ENCODE results near the gene MTUS2.

MTUS2 gene

GRCh38 chr13:29271606-29272005 is 451.5 kb downstream of the MTUS2 start:
- no peaks in the 10 kb centered on the region for H3K9me3 ChIP-seq
- H3K27me3 ChIP-seq = no peaks in the 10 kb centered on the region
- no peaks in the 10 kb centered on the region for H3K4me1 ChIP-seq (ENCODE audit: control insufficient read depth in 1 of 2, insufficient read depth in 1 of 2, low read depth in 1 of 2, low read length in 1 of 2)
- no peak overlapping the region for H3K4me3 ChIP-seq (ENCODE audit: low read depth in 1 of 2, low read length in 1 of 2)
- H3K36me3 ChIP-seq = no peaks in the 10 kb centered on the region
- no peak overlapping the region for H3K27ac ChIP-seq
- no peak for TF ChIP-seq CTCF (IDR thresholded peaks at IDR 0.05)

GRCh38 chr13:29279356-29280254 is 459.5 kb downstream of the MTUS2 start:
- H3K4me1 ChIP-seq (ENCODE audit: control insufficient read depth in 1 of 2, insufficient read depth in 1 of 2, low read depth in 1 of 2, low read length in 1 of 2) = no peaks in the 10 kb centered on the region
- H3K27me3 ChIP-seq = no peaks in the 10 kb centered on the region
- no peak overlapping the region for H3K4me3 ChIP-seq (ENCODE audit: low read depth in 1 of 2, low read length in 1 of 2)
- H3K9me3 ChIP-seq = no peaks in the 10 kb centered on the region
- TF ChIP-seq CTCF (IDR thresholded peaks at IDR 0.05) = no peak
- no peaks in the 10 kb centered on the region for H3K36me3 ChIP-seq
- no peak overlapping the region for H3K27ac ChIP-seq

GRCh38 chr13:29281932-29282495 is 461.9 kb downstream of the MTUS2 start:
- no peaks in the 10 kb centered on the region for H3K4me1 ChIP-seq (ENCODE audit: control insufficient read depth in 1 of 2, insufficient read depth in 1 of 2, low read depth in 1 of 2, low read length in 1 of 2)
- no peaks in the 10 kb centered on the region for H3K27me3 ChIP-seq
- TF ChIP-seq CTCF (IDR thresholded peaks at IDR 0.05) = no peak
- H3K9me3 ChIP-seq = no peaks in the 10 kb centered on the region
- H3K27ac ChIP-seq = no peak overlapping the region
- H3K4me3 ChIP-seq (ENCODE audit: low read depth in 1 of 2, low read length in 1 of 2) = no peak overlapping the region
- no peaks in the 10 kb centered on the region for H3K36me3 ChIP-seq

- TF ChIP-seq CTCF (IDR thresholded peaks at IDR 0.05) = no peak
Observed at GRCh38 chr13:29284726-29285125, 464.6 kb downstream of the MTUS2 start.

GRCh38 chr13:29287237-29287636 is 467.1 kb downstream of the MTUS2 start:
- Histone ChIP-seq H3K4me1 (ENCODE audit: control insufficient read depth in 1 of 2, insufficient read depth in 1 of 2, low read depth in 1 of 2, low read length in 1 of 2) (no peaks in the 10 kb centered on the region), H3K9me3 (no peaks in the 10 kb centered on the region), H3K4me3 (ENCODE audit: low read depth in 1 of 2, low read length in 1 of 2) (no peak overlapping the region), H3K36me3 (no peaks in the 10 kb centered on the region), H3K27me3 (no peaks in the 10 kb centered on the region), H3K27ac (no peak overlapping the region)
- TF ChIP-seq CTCF (IDR thresholded peaks at IDR 0.05) = no peak

More at GRCh38 chr13:29284726-29285125, 464.6 kb downstream of the MTUS2 start:
- Histone ChIP-seq H3K27ac (no peak overlapping the region), H3K4me1 (ENCODE audit: control insufficient read depth in 1 of 2, insufficient read depth in 1 of 2, low read depth in 1 of 2, low read length in 1 of 2) (no peaks in the 10 kb centered on the region), H3K27me3 (no peaks in the 10 kb centered on the region), H3K36me3 (no peaks in the 10 kb centered on the region), H3K9me3 (no peaks in the 10 kb centered on the region), H3K4me3 (ENCODE audit: low read depth in 1 of 2, low read length in 1 of 2) (no peak overlapping the region)
